Activated CD8-positive, alpha-beta memory T cell treated with anti-CD3 and anti-CD28 coated beads for 48 hours (primary cell): Measurements from ENCODE around the gene UBE2F.
"Not testable (repeated sequence)": the region's sequence is repeated elsewhere in the genome, so short reads cannot be mapped to it uniquely, and the experiment has no call there.

Experiments
- DNase-seq, 3 experiments: peaks; one replicate each; pipeline ENCODE4 v3.0.0-alpha.2; 2020; ENCODE audit warnings: low read depth in 2 of 3, low spot score in 2 of 3

The UBE2F gene

DNA sequence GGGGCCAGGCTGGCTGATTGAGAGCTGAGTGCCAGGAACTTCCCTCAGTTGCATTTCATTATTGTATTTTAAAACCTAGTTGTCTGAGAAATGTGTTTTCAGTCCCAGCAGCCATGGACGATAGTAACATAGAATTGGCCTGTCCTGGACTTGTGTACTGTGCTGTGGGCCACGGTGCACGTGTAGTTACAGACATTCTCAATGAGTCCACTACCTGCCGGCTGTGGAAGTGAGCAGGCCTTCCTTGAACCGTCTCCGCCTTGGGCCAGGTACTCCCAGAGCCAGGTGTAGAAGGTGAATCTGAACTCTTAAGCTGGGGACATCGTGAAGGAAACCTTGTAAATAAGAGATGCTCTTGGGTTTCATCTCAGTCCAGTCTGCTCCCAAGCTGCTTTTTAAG, 47.0 kb downstream of the UBE2F start:
- DNase-seq: no peak

DNA sequence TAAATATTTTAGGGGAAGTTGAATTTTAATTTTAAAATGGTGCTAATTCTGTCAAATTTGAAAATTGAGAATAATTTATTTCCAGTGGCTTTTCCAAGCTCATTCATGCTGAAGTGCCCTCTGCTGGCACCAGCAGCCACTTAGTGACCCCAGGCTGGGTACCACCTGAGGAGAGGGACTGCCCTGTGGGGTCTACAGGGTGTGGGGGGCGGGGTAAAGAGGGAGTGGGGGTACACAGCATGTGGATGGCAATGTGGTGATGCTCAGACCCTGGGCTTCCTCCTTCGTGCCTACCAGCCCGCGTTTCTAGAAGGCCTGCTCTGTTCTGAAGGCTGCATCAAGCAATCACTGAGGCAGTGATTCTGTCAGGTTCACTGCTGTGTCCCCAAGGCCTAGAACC, 48.9 kb downstream of the UBE2F start:
- no peak for DNase-seq

DNA sequence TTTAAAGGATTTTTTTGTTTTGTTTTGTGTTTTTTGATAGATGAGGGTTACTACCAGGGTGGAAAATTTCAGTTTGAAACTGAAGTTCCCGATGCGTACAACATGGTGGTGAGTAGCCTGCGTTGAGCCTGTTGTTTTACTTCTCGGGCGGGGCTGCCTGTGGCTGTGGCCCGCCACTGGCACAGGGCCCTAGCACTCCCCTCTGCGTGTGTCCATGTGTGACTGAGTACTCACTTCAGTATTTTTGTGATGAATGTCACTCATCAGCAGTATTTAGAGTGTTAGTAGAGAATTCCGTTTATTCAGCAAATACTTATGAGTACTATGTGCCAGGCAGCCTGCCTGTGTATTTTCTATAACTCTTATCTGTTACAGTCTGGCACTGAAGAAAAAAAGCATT, 49.7 kb downstream of the UBE2F start:
- no peak for DNase-seq

DNA sequence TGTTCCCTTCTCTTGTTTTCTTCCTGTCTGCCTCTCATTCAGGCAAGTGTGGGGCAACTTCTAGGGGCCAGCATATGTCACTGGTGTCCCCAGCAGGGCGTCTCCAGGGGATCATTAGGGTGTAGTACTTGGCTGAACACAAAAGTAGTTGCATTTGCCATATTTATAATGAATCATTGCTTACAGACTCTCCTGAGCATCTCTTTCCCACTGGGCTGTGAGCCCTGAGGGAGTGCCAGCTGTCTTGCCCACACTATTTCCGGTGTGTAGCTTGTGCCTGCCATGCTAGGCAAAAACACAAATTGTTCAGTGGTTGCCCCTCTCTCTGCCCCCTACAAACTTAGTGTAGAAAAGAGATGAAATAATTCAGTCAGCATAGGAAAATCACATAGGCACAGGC, 53.1 kb downstream of the UBE2F start:
- no peak for DNase-seq

DNA sequence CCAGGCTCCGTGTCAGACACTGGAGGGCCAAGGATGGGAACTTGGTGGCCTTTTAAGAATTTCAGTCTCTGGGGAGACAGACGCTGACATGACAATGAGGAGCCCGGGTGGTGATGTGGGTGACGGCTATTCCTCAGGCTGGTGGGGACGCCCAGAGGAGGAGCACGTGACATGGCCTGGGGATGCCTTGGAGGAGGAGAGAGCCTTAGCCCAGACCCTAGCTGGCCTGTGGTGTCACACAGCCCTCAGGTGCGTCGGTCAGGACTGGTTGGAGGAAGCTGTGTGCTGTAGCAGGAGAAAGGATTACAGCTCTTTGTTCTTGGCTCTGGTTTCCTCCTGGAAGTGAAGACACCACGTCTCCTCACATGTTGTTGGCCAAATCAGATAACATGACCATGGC, 54.0 kb downstream of the UBE2F start:
- no peak for DNase-seq

DNA sequence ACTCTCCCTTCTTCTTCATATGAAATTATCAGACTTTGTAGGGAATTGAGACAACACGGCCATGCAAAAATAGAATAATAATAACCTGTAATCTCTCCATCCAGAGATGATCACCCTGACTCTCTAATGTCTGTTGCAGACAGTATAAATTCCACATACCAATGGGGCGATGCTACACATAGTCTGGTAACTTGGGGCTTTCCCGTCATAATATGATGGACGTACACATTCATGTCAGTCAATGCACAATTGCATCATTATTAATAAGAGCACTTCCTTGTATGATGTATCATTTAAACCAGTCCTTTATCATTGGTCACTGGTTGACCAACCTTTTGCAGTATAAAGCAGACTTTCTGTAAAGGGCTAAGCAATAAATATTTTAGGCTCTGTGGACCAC, 54.5 kb downstream of the UBE2F start:
- no peak for DNase-seq

DNA sequence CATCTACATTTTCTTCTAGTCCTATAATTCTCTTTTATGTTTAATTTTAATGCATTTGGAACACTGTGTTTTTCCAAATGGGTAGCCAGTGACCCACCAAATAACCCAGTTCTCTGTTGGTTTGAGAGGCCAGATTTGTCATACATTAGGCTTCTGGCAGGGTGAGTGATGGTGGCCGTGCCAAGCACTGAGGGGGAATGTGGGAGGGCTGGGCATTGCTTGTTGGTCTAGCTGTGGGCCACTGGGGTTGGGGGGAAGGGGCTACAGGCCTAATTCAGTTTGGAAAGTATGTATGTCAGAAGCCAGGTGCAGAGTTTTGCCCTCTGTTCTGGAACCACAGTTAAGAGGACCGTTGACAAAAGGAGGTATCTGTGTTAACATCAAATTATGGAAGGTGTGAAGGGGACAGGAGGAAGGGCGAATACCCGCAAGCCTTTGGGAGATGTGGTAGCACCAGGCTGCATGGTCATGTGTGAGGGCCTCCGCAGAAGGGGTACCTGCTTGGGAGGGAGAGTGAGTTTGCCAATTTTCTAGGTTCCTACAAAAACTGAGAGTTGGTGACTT, 55.9 kb downstream of the UBE2F start:
- no peak for DNase-seq

DNA sequence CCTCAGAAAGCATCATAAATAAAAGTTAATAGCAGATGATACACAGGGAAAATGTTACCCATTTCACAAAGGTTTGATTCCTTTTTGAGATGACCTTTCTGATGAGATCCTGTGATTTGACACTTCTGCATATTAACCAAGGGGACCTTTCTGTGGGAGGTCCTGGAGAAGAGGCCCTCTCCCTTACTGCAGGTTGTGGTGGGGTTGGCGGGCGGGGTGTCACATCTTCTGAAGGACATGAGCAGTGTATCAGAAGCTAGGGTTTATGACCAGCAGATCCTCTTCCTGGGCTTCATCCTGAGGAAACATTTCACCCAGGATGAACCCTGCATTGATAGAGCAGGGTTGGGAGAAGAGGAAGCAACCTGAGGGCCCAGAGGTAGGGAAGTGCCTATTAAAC, 56.8 kb downstream of the UBE2F start:
- DNase-seq: no peak

DNA sequence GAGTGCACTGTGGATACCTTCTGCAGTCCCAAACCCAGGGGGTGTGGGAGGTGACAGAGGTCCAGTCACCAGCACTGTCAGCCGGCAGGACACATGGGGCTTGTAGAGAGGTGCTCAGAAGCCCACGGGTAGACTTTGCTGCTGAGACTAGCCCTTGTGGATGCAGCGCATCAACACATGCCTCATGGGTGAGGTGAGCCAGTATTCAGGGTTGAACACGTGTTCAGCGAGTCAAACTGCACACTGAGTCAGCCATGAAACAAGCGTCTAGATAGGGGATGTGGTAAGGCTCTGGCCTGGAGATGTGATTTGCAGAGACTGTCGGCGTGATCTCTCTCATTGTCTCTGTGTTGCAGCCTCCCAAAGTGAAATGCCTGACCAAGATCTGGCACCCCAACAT, 58.2 kb downstream of the UBE2F start:
- peak in 1 of 3 experiments; percentile 16 for DNase-seq

DNA sequence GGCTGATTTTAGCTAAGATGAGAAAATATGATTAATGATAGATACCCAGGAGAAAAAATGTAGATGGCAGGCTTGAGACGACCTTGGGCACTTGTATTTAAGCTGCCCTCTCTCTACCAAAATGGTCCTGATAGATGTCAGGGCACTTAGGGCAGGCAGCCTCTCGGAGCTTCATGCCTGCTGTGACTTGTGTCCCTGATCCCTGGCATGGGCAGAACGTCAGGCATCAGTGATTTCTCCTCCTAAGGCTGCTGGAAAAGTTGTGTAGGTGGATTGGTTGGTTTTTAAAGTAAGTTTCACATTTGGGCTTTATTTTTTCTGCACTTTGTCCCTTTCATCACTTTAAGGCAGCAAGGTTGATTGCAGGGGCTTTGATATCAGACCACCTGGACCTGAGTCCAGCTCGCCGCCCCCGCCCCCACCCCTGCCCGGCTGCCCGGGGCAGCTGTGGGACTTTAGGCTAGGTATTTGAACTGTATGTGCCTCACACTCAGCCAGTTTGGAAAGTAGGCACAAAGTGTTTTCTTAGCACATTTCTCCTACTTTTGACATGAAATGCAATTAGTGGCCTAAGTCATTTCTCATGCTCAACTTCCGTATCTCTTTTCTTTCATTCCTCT, 59.0 kb downstream of the UBE2F start:
- no peak for DNase-seq

DNA sequence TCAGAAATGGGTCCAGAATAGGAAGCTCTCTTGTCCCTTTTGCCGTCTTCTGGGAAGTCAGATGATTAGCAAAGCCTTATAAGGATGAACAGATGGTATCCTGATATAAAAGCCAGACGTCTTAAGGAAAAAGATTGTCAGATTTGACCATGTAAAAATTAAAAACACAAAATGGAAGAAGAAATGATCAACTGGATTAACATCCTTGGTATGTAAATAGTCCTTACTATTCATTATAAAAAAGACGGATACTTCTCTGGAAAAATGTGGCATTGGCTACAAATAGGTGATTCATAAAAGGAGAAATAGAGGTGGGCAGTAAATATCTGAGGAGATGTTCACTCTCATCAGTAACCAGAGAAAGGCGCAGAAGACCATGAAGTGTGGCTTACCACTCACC, 60.2 kb downstream of the UBE2F start:
- DNase-seq: no peak

DNA sequence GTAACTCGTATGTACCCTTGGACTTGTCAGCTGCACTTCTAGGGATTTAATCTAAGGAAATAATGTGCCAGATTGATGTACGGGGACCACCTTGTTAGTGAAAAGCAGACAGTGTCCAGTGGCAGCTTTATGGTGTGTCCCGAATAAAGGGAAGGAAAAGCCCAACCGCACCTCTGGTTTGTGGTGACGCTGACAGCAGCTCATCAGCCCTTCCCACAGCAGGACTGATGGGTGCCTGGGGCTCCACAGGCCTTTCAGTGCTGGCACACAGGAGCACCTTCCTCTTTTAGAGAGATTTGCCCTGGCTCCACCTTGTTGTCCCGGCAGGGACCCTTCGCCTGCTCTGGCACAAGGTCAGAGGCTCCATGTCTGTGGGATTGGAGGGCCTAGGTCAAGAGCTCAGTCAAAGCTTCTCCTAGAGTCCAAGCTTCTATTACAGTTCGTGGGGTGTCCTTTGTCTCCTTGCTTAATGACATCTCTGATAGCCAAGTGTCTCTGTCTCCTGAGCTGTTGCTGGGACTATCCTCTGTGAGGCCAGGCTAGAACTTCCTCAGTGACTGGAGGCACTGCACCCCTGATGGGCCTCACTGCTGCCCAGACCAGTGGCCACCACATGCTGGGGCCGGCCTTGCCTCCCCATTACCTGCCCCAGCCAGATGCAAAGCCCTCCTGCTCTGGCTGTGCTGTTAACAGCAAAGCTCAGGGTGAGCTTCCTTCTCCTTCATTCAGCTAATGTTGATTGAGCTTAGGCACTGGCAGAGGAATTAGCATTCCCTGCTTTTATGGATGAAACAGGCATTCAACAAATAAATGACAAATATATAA, 61.0 kb downstream of the UBE2F start:
- DNase-seq: no peak

DNA sequence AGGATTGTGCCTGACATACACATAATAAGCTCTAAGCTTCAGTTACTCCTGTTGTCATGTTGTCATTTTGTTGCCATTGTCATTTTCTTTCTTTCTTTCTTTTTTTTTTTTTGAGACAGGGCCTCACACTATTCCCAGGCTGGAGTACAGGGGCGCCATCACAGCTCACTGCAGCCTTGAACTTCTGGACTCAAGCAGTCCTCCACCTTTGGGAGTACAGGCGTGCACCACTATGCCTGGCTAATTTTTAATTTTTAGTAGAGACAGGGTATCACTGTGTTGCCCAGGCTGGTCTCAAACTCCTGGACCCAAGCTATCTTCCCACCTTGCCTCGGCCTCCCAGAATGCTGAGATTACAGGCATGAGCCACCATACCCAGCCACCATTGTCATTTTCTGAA, 63.0 kb downstream of the UBE2F start:
- no peak for DNase-seq

DNA sequence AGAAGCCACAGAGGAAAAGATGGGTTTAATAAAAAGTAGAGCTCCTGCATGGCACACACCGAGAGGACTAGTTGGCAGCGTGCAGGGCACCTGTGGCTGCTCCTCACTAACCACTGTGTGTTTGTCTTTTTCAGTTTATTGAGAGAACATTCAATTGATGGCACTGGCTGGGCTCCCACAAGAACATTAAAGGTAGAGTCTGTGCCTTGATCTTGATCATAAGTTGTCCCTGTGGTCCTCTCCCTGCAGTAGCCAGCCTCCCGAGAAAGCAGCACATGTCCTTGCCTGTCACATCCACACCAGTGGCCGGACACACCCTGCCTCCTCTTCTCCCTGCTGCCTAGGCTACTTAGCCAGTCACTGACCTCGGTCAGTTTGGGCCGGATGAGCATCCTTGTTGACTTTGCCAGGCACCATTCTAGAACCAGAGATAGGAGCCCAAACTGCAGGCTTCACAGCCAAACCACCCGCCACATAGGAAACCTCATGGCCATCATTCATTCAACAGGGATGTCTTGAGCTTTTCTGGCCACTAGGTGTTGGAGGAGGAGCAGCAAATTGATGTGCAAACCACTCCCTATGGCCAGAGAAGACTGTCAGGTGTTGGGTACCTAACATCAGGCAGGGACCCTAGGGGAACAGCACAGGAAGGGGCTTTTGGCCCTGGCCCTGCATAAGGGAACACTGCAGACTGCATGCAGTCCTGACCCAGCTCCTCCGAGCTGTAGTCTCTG, 63.8 kb downstream of the UBE2F start:
- no peak for DNase-seq

DNA sequence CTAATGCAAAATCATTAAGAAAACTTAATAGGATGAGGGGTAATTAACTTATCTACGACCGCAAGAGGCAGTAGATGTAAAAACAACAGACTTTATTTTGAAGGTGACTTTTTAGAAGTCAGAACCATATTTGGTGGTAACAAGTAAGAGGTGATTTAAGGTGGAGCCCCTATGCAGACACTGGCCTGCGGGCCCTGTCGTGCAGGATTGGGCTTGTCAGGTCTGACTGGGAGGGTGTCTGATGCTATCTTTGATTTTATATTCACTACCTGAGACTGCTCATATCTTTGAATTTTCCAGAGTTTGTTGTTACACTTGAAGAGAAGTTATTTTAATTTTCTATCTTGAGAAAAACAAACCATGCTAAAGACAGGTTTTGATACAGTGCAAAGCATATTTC, 64.9 kb downstream of the UBE2F start:
- DNase-seq: no peak

DNA sequence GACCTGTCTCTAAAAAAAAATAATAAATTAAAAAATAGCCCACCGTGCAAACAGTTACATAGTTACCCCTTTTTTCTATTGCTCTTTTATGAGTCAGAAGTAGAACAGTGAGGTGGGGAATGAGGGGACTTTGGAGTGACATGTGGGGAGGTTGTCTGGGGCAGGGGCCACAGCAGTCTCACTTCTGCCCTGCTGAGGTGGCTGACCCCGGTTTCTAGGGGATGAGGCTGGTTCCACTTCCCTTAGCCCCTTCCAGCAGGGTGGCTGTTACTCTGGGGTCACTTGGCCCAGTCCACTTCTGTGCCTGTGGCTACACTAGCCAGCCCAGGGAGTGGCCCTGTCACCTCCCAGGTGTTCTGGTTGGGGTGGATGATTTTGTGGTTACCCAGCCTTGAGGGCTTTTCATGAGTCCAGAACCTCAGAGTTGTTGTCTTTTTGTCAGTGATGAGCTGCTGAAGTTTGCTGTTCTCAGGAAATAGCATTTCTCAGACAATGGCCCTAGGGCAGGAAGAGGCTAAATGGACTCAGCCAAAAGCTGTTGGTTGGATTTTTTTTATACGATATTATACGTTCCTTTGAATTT, 66.0 kb downstream of the UBE2F start:
- DNase-seq: no peak

DNA sequence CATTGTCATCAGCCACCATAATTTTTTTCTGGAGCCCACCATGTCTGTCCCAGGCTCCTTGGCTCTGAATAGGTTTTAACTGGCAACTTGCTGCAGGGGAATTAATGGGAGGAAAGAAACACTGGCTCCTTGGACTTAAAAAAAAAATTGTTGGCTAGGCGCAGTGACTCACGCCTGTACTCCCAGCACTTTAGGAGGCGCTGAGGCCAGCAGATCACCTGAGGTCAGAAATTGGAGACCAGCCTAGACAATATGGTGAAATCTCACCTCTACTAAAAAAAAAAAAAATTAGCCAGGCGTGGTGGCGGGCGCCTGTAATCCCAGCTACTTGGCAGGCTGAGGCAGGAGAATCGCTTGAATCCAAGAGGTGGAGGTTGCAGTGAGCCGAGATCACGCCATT, 67.2 kb downstream of the UBE2F start:
- DNase-seq: not testable (repeated sequence)

DNA sequence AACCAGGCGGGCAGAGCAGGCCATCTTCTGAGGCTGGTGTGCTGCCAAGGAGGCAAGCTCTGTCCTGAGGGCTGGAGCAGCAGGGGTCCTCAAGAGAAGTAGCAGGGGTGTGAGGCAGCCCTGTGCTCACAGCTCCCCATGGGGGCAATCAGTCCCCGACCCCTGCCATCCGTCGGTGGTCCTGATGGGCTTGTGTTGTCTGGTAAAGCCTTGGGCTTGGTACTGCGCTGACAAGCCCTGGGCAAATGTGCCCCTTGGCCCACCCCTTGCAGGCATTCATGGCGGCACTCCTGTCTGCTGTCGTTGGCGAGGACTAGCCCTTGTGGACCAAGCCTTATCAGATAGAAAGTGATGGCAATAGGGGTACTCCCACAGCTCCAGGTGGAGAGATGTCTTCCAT, 71.4 kb downstream of the UBE2F start:
- no peak for DNase-seq

DNA sequence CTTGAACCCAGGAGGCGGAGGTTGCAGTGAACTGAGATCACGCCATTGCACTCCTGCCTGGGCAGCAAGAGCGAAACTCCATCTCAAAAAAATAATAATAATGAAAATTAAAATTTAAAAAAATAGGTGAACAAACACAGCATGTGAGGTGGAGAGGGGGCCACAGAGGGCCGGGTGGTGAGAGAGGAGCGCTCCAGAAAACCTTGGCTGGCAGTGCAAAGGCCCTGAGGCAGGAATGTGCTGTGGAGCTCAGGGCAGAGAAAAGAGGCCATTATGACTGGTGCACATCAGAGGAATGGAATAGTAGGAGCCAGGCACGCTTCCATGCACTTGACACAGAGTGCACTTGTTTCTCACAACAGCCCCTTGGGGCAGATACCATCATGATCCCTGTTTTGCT, 72.3 kb downstream of the UBE2F start:
- DNase-seq: no peak

DNA sequence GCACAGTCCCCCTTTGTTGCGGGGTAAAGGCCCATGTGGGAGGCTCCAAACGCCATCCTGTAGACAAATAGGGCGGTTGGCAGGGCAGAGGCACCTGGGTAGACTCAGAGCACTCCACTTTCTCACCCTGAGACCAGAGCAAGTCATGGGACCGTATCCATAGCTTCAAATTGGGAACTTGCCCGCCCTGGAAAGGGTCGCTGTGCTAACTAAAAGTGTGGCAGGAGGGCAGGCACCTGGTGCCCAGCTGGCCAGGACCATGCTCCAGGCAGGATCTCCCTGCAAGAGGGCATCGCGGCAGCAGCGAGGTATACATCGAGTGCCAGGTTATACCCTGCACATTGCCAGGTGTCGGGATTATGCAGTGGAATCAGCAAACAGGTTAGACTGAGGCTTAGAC, 73.2 kb downstream of the UBE2F start:
- DNase-seq: no peak

DNA sequence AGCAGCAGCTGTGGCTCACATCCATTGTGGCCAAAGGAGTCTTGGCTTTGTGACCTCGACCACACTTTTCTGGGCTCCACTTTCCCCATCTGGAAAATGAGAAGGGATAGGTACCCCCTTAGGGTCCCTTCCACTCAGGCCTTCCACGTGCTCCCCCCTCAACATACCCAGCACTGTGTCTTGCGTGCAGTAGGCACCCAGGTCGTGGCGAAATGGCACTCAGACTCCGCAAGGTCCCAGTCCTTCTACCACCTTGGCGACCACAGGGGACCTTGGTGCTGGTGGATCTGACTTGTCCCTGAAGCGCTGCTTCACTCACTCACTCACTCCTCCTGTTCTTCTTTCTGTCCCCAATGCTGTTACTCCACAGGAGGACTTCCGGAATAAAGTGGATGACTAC, 74.1 kb downstream of the UBE2F start:
- no peak for DNase-seq

DNA sequence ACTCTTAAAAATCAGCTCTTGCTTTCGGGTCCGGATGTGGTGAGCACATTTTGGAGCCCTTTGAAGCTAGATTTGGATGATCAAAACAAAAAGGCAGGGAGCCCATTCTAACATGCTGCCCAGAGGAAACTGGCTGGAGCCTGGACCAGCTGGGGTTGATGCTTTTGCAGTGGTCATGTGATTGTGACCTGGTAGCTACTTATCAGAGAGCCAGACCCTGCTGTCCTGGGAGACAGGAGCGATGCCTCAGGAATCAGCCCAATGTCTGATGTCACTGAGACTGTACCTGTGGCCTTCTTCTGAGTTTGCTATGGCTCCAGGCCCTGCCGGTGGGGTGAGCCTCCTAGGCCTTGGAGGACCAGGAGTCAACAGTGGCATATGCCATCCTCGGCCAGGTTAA, 75.3 kb downstream of the UBE2F start:
- no peak for DNase-seq
